GM18520 (cell line): ENCODE results near the gene HDGFL3.
"Not testable (repeated sequence)": the region's sequence is repeated elsewhere in the genome, so short reads cannot be mapped to it uniquely, and the experiment has no call there.

Source experiments
- ATAC-seq: cut with Tn5 transposase; IDR thresholded peaks from one replicate; pipeline ENCODE4 v1.9.1; 2021; ENCODE audit not compliant: unreplicated experiment

The HDGFL3 gene

DNA sequence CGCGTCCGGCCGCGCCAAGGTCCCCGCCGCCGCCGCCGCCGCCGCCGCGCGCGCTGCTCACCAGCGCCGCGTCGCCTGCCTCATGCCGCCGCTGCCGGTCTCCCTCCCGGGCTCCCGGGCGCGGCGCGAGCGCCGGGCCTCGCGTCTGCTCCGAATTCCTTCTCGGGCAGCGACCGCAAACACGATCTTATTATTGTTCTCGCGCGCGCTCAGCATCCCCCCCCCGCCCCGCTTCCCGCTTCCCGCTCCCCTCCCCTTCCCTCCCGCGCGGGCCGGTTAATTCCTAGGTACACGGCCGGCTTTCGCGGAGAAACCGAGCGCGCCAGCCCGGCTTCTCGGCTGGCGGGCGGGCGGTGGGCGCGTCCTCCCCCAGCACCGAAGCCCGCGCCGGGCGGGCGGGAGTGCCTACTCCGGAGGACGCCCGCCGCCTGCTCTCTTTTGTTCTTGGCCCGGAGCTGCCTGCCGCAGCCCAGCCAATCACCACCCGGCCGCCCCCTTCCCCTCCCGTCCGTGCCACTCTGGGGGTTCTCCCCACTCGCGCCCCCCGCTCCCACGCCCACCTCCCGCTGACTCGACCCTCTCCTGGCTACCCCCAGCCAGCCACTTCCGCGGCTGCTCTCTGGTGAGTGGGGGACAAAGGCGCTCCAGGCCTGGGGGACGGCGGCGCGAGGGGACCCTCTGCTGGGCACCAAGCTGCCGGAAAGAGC is at the start of gene HDGFL3:
Gene HDGFL3, minus strand, starts transcription at position 164 of the 707 bp plus-strand sequence. CDS start 409 bp downstream, outside the sequence.
- no peak for ATAC-seq

DNA sequence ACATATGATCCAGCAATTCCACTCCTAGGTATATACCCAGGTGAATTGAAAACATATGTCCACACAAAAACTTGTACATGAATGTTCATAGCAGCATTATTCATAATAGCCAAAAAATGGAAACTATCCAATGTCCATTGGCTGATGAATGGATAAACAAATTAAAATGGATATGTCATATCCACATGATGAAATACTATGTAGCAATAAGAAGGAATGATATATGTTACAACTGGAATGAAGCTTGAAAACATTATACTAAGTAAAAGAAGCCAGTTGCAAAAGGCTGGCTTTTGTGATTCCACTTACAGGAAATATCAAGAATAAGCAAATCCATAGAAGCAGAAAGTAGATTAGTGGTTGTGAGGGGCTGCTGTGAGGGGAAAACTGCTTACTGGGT is 43.2 kb upstream of the HDGFL3 start:
- no peak for ATAC-seq

GRCh38 chr15:83249030-83249343 is 41.4 kb upstream of the HDGFL3 start:
- ATAC-seq: no peak

DNA sequence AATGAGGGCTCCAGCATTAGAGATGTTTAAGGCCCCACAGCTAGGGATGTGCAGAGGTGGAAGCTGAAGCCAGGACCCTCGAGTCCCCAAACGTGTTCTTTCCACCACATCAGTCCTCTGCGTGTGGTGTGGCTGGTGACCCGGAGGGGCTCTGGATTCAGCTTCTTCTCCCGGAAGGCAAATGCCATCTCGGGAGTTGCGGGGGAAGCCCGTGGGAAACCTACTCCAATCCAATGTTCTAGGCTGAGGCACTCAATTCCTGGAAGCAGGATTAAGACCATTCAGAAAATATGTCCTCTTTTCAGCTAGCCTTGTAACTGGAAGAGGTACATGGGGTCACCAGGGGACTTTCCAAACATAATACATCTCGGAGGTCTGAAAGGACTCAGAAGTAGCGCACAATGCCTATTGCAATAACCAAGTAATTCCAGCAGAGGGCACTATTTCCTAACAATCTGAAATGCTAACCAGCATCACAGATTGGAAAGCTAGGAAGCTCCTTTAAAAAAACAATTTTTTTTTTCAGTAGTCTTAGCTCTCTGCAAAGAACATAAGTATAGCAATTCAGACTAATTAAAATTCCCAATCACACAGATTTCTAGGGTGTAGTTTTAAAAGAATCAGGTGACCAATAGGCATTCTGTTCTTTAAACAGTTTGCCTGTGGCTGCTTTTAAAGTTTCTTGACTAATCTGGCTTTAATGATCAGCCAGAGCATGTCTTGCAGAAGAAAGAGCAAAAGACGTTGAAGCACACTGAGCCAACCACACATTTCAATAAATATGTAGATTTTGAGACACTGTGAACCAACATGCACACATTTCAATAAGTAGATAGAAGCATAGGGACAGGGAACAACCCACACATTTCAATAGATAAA is 40.8 kb upstream of the HDGFL3 start:
- no peak for ATAC-seq

DNA sequence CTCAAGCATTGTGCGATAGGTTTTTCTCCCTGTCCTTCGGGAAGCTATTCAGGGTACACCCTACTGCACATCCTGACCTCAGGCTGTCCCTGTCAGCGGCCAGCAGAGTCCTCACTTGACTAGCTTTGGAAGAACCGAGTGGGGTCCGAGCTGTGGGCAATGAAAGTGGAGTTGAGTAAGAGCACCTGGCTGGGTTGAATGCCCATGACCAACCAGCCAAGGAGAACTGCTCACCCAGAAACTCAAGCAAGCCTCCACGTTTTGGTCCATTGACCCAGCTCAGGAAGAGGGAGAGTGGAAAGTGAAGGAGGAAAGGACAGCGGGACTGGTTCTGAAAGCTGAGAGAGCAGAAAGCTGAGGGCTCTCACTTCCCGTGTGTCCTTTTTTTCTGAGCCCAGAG is 36.0 kb upstream of the HDGFL3 start:
- ATAC-seq: no peak

GRCh38 chr15:83230242-83230641 is 22.6 kb upstream of the HDGFL3 start:
- no peak for ATAC-seq

- ATAC-seq: no peak
Measured at GRCh38 chr15:83225449-83225848, 17.8 kb upstream of the HDGFL3 start.

DNA sequence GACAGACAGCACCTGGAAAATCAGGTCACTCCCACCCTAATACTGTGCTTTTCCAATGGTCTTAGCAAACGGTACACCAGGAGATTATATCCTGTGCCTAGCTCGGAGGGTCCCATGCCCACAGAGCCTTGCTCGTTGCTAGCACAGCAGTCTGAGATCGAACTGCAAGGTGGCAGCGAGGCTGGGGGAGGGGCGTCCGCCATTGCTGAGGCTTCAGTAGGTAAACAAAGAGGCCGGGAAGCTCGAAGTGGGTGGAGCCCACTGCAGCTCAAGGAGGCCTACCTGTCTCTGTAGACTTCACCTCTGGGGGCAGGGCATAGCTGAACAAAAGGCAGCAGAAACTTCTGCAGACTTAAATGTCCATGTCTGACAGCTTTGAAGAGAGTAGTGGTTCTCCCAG is 14.2 kb upstream of the HDGFL3 start:
- not testable (repeated sequence) for ATAC-seq

GRCh38 chr15:83219026-83219425 is 11.4 kb upstream of the HDGFL3 start:
- ATAC-seq: no peak

DNA sequence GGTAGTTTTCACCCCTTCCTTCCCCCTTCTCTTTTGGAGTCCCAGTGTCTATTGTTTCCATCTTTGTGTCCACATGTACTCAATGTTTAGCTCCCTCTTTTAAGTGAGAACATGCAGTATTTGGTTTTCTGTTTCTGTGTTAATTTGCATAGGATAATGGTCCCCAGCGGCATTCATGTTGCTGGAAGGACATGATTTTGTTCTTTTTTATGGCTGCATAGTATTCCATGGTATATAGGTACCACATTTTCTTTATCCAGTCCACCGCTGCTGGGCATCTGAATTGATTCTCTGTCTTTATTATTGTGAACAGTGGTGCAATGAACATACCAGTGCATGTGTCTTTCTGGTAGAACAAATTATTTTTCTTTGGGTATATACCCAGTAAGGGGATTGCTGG is 7.7 kb upstream of the HDGFL3 start:
- ATAC-seq: no peak

GRCh38 chr15:83210619-83211018 is 3.0 kb upstream of the HDGFL3 start:
- ATAC-seq: no peak

- ATAC-seq: no peak
Measured at GRCh38 chr15:83209333-83209732, 1.7 kb upstream of the HDGFL3 start.

- ATAC-seq: no peak
Measured at GRCh38 chr15:83208367-83208661, 691 bp upstream of the HDGFL3 start.

- no peak for ATAC-seq
Measured at GRCh38 chr15:83207009-83207659, 489 bp downstream of the HDGFL3 start.

- ATAC-seq: no peak
Measured at GRCh38 chr15:83206526-83207008, 1.1 kb downstream of the HDGFL3 start.

DNA sequence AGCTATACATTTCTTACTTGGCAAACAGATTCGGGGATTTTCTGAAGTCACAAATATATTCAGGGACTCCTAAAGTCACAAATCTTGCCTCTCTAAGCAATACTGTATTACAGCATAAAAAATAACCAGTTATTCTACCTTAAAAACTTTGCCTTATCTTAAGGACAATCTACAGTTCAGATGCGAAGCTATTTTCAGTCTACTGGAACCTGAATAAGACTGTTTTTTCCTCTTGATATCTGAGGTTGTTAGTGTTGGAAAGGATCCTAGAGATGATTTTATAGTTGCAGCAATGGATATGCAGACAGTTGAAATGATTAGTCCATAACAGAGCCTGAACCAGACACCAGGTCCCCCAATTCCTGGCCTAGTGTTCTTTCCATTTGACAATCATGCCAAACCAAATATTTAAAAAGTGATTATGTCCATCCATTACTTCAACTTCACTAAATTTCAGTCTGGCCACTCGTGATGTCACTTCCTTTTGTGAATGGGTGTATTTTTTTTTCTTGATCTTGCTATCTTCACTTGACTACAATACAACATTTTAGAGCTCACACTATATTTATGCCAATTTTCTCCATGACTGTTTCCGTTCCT is 1.8 kb downstream of the HDGFL3 start:
- ATAC-seq: no peak

- ATAC-seq: no peak
Measured at GRCh38 chr15:83204697-83205096, 2.9 kb downstream of the HDGFL3 start.

DNA sequence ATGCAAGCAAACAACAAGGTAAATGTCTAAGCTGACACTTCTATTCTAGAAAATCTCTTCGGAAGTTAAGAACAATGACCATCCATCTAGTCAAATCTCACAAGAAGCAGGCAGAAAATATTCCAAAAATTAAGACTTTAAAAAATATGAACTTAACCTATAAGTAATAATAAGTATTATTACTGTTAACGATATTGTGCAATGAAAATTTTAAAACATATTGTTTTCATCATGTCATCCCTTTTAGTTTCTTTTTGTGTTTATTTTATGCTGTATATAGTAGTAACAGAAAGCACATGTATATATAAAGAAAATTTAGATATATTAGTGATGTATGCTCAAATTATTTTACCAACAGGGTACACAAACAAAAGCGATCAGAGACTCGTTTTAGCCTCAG is 4.1 kb downstream of the HDGFL3 start:
- no peak for ATAC-seq

GRCh38 chr15:83200589-83200988 is 7.0 kb downstream of the HDGFL3 start:
- ATAC-seq: no peak

DNA sequence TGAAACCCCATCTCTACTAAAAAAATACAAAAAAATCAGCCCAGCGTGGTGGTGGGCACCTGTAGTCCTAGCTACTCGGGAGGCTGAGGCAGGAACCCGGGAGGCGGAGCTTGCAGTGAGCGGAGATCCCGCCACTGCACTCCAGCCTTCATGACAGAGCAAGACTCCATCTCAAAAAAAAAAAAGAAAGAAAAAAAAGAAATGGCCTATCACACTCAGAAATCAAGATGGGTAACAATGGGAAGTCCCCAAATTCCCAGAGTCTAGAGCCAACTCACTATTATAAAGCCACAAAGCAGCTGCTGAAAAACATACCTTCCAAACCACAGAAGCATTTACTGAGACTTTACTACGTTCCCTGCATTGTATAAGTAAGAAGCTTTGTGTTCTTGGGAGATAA is 7.5 kb downstream of the HDGFL3 start:
- ATAC-seq: no peak

GRCh38 chr15:83199288-83199687 is 8.3 kb downstream of the HDGFL3 start:
- peak; percentile 80 for ATAC-seq

DNA sequence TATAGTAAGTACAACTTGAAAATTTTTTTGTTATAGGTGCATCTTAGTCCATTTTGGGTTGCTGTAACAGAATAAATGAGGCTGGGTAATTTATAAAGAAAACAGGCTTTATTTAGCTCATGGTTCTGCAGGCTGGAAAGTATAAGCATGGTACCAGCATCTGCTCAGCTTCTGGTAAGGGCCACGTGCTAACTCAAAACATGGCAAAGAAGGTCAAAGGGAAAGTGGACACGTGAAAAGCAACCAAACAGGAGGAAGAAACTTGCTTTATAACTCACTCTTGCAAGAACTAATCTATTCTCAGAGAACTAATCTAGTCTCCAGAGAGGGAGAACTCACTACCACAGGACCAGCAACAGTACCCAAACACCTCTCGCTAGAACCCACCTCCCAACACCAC is 9.1 kb downstream of the HDGFL3 start:
- ATAC-seq: no peak
